Inferior parietal cortex (tissue), 1 donor: Measurements from ENCODE around the gene KCNJ12.
"Not testable (repeated sequence)": the region's sequence is repeated elsewhere in the genome, so short reads cannot be mapped to it uniquely, and the experiment has no call there.

Source experiments
- DNase-seq: peaks from one replicate; pipeline ENCODE4 v3.0.0-alpha.2; 2016; ENCODE audit errors: extremely low spot score

The KCNJ12 gene

GRCh38 chr17:21421421-21422310 lies 45.5 kb downstream of the KCNJ12 start:
- not testable (repeated sequence) for DNase-seq

- DNase-seq = not testable (repeated sequence)
Measured at GRCh38 chr17:21422311-21423189, 46.4 kb downstream of the KCNJ12 start.

GRCh38 chr17:21423190-21423493 lies 47.0 kb downstream of the KCNJ12 start:
- not testable (repeated sequence) for DNase-seq

- DNase-seq = not testable (repeated sequence)
Measured at GRCh38 chr17:21424697-21425096, 48.5 kb downstream of the KCNJ12 start.

- DNase-seq = no peak
Measured at GRCh38 chr17:21425321-21425720, 49.2 kb downstream of the KCNJ12 start.

GRCh38 chr17:21425736-21426135 lies 49.6 kb downstream of the KCNJ12 start:
- no peak for DNase-seq

GRCh38 chr17:21426246-21426645 lies 50.1 kb downstream of the KCNJ12 start:
- DNase-seq = not testable (repeated sequence)

GRCh38 chr17:21426876-21427275 lies 50.7 kb downstream of the KCNJ12 start:
- not testable (repeated sequence) for DNase-seq

GRCh38 chr17:21427727-21428126 lies 51.6 kb downstream of the KCNJ12 start:
- DNase-seq = not testable (repeated sequence)

- not testable (repeated sequence) for DNase-seq
Measured at GRCh38 chr17:21428752-21429424, 52.7 kb downstream of the KCNJ12 start.

GRCh38 chr17:21429921-21430628 lies 53.9 kb downstream of the KCNJ12 start:
- not testable (repeated sequence) for DNase-seq

GRCh38 chr17:21433971-21434370 lies 57.8 kb downstream of the KCNJ12 start:
- DNase-seq = not testable (repeated sequence)

GRCh38 chr17:21434976-21435375 lies 58.8 kb downstream of the KCNJ12 start:
- not testable (repeated sequence) for DNase-seq

GRCh38 chr17:21436481-21436880 lies 60.3 kb downstream of the KCNJ12 start:
- not testable (repeated sequence) for DNase-seq

- DNase-seq = not testable (repeated sequence)
Measured at GRCh38 chr17:21436883-21437836, 61.0 kb downstream of the KCNJ12 start.

GRCh38 chr17:21438316-21439014 lies 62.3 kb downstream of the KCNJ12 start:
- not testable (repeated sequence) for DNase-seq

- DNase-seq = not testable (repeated sequence)
Measured at GRCh38 chr17:21439015-21439336, 62.8 kb downstream of the KCNJ12 start.

GRCh38 chr17:21445091-21445650 lies 69.0 kb downstream of the KCNJ12 start:
- no peak for DNase-seq

- not testable (repeated sequence) for DNase-seq
Measured at GRCh38 chr17:21447552-21447951, 71.4 kb downstream of the KCNJ12 start.
